IgD-negative memory B cell (primary cell): ENCODE results near the gene CFAP73. TPM values are rescaled to one million over a fixed set of nuclear protein-coding genes. Genes with fewer than 3 reads are reported as not detected.

Experiments
- polyA plus RNA-seq: library from polyadenylated mRNA; unstranded; fragments of 300-500 nt; fragmentation: Illumina TruSeq; gene quantifications from one replicate; pipeline ENCODE4 v1.2.3, GENCODE V29; 2021

Gene CFAP73
- polyA plus RNA-seq, 1 donor from 2014 or later, result not detected

Other genes starting within 250 kb of the CFAP73 start
- 115 TPM for gene OAS1, start 242.8 kb upstream of the CFAP73 start, polyA plus RNA-seq
- 12.9 TPM for gene OAS3, start 211.2 kb upstream of the CFAP73 start, polyA plus RNA-seq
- 44.7 TPM for gene OAS2, start 171.2 kb upstream of the CFAP73 start, polyA plus RNA-seq
- gene DTX1, start 93.0 kb upstream of the CFAP73 start, polyA plus RNA-seq, result 0.61 TPM
- gene RASAL1, start 14.0 kb upstream of the CFAP73 start, polyA plus RNA-seq, result not detected
- 34.2 TPM for gene DDX54, start 35.8 kb downstream of the CFAP73 start, polyA plus RNA-seq
- gene RITA1, start 36.0 kb downstream of the CFAP73 start, polyA plus RNA-seq, result 24.1 TPM
- 17.4 TPM for gene TPCN1, start 71.7 kb downstream of the CFAP73 start, polyA plus RNA-seq
- gene SLC8B1, start 185.4 kb downstream of the CFAP73 start, polyA plus RNA-seq, result 12.1 TPM
- gene PLBD2, start 208.9 kb downstream of the CFAP73 start, polyA plus RNA-seq, result 7.1 TPM